C4-2B (cell line): Measurements from ENCODE around the gene UMAD1.

Source experiments
- ZFX ChIP-seq: fragments of 450-650 bp; IDR thresholded peaks from 2 replicates; pipeline ENCODE4 v1.6.1; 2017
- TF ChIP-seq, protein P1 (sequence below): fragments of 450-650 bp; conservative IDR thresholded peaks from 2 replicates; pipeline ENCODE4 v1.5.1; 2017; ENCODE audit warnings: mild to moderate bottlenecking

DNA sequence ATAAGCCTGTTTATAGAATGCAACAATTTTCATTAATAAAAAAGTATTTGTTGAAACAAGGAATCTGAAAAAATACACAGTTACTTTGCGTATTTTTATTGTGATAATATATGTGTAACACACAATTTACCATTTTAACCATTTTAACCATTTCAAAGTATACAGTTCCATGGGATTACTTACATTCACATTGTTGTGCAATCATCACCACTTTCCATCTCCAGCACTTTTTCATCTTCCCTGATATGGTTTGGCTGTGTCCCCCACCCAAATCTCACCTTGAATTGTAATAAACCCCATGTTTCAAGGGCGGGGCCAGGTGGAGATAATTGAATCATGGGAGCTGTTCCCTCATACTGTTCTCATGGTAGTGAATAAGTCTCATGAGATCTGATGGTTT, 266.8 kb downstream of the UMAD1 start:
- TF ChIP-seq, protein P1, sequence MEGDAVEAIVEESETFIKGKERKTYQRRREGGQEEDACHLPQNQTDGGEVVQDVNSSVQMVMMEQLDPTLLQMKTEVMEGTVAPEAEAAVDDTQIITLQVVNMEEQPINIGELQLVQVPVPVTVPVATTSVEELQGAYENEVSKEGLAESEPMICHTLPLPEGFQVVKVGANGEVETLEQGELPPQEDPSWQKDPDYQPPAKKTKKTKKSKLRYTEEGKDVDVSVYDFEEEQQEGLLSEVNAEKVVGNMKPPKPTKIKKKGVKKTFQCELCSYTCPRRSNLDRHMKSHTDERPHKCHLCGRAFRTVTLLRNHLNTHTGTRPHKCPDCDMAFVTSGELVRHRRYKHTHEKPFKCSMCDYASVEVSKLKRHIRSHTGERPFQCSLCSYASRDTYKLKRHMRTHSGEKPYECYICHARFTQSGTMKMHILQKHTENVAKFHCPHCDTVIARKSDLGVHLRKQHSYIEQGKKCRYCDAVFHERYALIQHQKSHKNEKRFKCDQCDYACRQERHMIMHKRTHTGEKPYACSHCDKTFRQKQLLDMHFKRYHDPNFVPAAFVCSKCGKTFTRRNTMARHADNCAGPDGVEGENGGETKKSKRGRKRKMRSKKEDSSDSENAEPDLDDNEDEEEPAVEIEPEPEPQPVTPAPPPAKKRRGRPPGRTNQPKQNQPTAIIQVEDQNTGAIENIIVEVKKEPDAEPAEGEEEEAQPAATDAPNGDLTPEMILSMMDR: no peak
- no peak for TF ChIP-seq ZFX
